ENCODE results near the gene SSBP3. TPM values are rescaled to one million over a fixed set of nuclear protein-coding genes. Genes with fewer than 3 reads are reported as not detected.
"Not testable (repeated sequence)": the region's sequence is repeated elsewhere in the genome, so short reads cannot be mapped to it uniquely, and the experiment has no call there.

The SSBP3 gene
- total RNA-seq, 2 experiments from 2014 or later, result 16.5 to 44.9 TPM

DNA sequence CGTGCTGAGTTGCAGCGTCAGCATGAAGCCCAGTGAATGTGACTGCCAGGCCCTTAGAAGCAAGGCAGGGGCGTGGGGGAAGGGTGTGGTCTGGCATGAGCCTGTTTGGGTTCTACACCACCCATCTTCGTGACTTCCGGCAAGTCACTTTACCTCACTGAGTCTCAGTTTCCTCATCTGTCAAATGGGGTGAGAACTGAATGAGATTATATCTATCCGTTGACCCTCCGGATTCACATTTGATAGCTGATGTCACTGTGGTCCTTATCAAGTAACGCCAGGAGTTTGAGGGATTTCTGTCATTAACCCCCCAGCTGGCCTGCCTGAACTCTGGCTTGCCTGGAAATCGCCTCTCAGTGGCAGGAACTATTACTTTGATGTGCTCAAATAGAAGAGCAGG, 190.7 kb downstream of the SSBP3 start:
- Histone ChIP-seq H3K4me3 (ENCODE audit: low read depth, low read length, poor library complexity, severe bottlenecking) (no peak overlapping the region), H3K4me2 (ENCODE audit: low read length) (no peak overlapping the region), H3K9me3 (ENCODE audit: low read length) (no peaks in the 10 kb centered on the region), H3K9me2 (ENCODE audit: insufficient read depth, low read length) (no peaks in the 10 kb centered on the region), H3K79me2 (ENCODE audit: insufficient read depth, low read depth, low read length) (no peaks in the 10 kb centered on the region), H4K20me1 (ENCODE audit: insufficient read depth, low read length) (no peaks in the 10 kb centered on the region), H3K27ac (ENCODE audit: low read depth, low read length, poor library complexity, severe bottlenecking) (no peak overlapping the region), H3K4me1 (ENCODE audit: insufficient read depth, low read length, poor library complexity, severe bottlenecking) (no peaks in the 10 kb centered on the region), H2AFZ (ENCODE audit: low read length) (no peak overlapping the region), H3K36me3 (ENCODE audit: insufficient read depth, low read length) (peaks cover 98% of the 10 kb centered on the region)
- ChIA-PET POLR2A (interaction anchor here (1.2 kb wide), 1 partner anchor 15 kb away, joined by 3 read pairs; the partner anchor contains the start of genes CYB5RL and MRPL37), CTCF (ENCODE audit: unreplicated experiment) (no interaction called here)
- intact Hi-C loops (cut with micrococcal nuclease; ENCODE audit: unreplicated experiment), result no loop called here
- TF ChIP-seq, protein P1, sequence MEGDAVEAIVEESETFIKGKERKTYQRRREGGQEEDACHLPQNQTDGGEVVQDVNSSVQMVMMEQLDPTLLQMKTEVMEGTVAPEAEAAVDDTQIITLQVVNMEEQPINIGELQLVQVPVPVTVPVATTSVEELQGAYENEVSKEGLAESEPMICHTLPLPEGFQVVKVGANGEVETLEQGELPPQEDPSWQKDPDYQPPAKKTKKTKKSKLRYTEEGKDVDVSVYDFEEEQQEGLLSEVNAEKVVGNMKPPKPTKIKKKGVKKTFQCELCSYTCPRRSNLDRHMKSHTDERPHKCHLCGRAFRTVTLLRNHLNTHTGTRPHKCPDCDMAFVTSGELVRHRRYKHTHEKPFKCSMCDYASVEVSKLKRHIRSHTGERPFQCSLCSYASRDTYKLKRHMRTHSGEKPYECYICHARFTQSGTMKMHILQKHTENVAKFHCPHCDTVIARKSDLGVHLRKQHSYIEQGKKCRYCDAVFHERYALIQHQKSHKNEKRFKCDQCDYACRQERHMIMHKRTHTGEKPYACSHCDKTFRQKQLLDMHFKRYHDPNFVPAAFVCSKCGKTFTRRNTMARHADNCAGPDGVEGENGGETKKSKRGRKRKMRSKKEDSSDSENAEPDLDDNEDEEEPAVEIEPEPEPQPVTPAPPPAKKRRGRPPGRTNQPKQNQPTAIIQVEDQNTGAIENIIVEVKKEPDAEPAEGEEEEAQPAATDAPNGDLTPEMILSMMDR (conservative IDR thresholded peaks at IDR 0.05; ENCODE audit: low read length), result no peak
- no peak for TF ChIP-seq EZH2phosphoT487 (IDR thresholded peaks at IDR 0.05; ENCODE audit: borderline replicate concordance, low read depth, low read length)
- no TSS peak for BruUV-seq (replicated peaks)
- DNase-seq (ENCODE audit: low spot score), result no peak

DNA sequence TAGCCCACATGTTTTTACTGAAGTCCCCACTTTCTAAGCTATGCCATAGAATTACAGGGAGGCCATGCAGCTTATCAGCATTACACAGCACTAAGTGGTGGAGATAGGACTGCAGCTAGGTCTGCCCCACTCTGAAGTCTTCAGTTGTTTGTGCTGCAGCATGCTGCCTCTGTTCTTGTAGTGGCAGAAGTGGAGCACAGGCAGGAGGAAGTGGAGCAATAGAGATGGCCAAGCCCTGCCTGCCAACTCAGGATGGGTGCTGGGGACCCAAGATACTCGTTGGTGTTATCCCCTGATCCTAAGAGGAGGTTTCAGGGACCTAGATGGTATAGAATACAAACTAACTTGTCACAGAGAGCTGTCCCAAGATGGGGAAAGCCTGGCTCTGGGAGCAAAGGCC, 193.3 kb downstream of the SSBP3 start:
- Histone ChIP-seq H3K9me3 (ENCODE audit: low read length) (no peaks in the 10 kb centered on the region), H3K4me3 (ENCODE audit: low read depth, low read length, poor library complexity, severe bottlenecking) (no peak overlapping the region), H2AFZ (ENCODE audit: low read length) (no peak overlapping the region), H3K4me1 (ENCODE audit: insufficient read depth, low read length, poor library complexity, severe bottlenecking) (no peaks in the 10 kb centered on the region), H3K36me3 (ENCODE audit: insufficient read depth, low read length) (peaks cover 96% of the 10 kb centered on the region), H3K4me2 (ENCODE audit: low read length) (no peak overlapping the region), H3K79me2 (ENCODE audit: insufficient read depth, low read depth, low read length) (no peaks in the 10 kb centered on the region), H4K20me1 (ENCODE audit: insufficient read depth, low read length) (no peaks in the 10 kb centered on the region), H3K9me2 (ENCODE audit: insufficient read depth, low read length) (no peaks in the 10 kb centered on the region), H3K27ac (ENCODE audit: low read depth, low read length, poor library complexity, severe bottlenecking) (no peak overlapping the region)
- CTCF ChIA-PET (ENCODE audit: unreplicated experiment), result no interaction called here
- POLR2A ChIA-PET, result interaction anchor here (0.8 kb wide), 1 partner anchor 11 kb away, joined by 4 read pairs; no protein-coding TSS in a partner anchor
- TF ChIP-seq, protein P1 (conservative IDR thresholded peaks at IDR 0.05; ENCODE audit: low read length), result no peak
- no peak for DNase-seq (ENCODE audit: low spot score)
- intact Hi-C loops (cut with micrococcal nuclease; ENCODE audit: unreplicated experiment), result no loop called here
- BruUV-seq (replicated peaks), result no TSS peak

DNA sequence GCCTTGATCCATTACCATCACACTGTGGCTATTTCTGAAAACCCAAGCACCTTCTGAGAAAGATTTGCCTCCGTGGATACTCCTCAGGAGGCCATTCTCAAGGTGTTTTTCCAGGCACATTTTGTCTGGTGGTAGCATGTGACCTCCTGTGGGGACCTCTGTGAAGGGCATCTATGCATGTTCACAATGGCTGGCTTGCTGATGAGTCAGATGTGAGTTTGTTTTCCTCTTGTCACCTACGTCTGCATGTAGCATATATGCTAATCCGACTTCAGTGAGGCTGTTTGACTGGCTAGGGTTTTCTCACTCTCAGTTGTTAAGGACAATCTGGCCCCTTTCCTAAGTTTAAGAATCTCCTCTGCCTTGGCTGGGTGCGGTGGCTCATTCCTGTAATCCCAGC, 198.3 kb downstream of the SSBP3 start:
- DNase-seq (ENCODE audit: low spot score); CTCF ChIA-PET (ENCODE audit: unreplicated experiment); H3K9me3 ChIP-seq (ENCODE audit: low read length); BruUV-seq (replicated peaks); H3K4me1 ChIP-seq (ENCODE audit: insufficient read depth, low read length, poor library complexity, severe bottlenecking); H2AFZ ChIP-seq (ENCODE audit: low read length); H3K4me3 ChIP-seq (ENCODE audit: low read depth, low read length, poor library complexity, severe bottlenecking); H3K27ac ChIP-seq (ENCODE audit: low read depth, low read length, poor library complexity, severe bottlenecking); H3K9me2 ChIP-seq (ENCODE audit: insufficient read depth, low read length); H4K20me1 ChIP-seq (ENCODE audit: insufficient read depth, low read length); intact Hi-C loops (cut with micrococcal nuclease; ENCODE audit: unreplicated experiment); H3K4me2 ChIP-seq (ENCODE audit: low read length): not testable (repeated sequence)
- Histone ChIP-seq H3K36me3 (ENCODE audit: insufficient read depth, low read length) (peaks cover 90% of the 10 kb centered on the region), H3K79me2 (ENCODE audit: insufficient read depth, low read depth, low read length) (peaks cover 13% of the 10 kb centered on the region)
- POLR2A ChIA-PET, result interaction anchor here (0.7 kb wide), 1 partner anchor 431 kb away, joined by 6 read pairs; no protein-coding TSS in a partner anchor
